Panc1 (cell line): ENCODE results near the gene CLEC2B.

Experiments used
- CTCF ChIP-seq: fragments of 450-650 bp; IDR thresholded peaks from 2 replicates; pipeline ENCODE4 v1.5.1; 2017; ENCODE audit warnings: mild to moderate bottlenecking
- POLR2AphosphoS5 ChIP-seq: IDR thresholded peaks from 2 replicates; pipeline ENCODE4 v1.6.1; 2012; ENCODE audit warnings: mild to moderate bottlenecking, low read depth, low read length, moderate library complexity
- REST ChIP-seq, 2 experiments: IDR thresholded peaks; 2 replicates each; pipeline ENCODE4 v1.6.1; 2011 to 2012; ENCODE audit warnings: low read depth in 2 of 2, control low read depth in 1 of 2, low read length in 1 of 2, mild to moderate bottlenecking in 1 of 2, moderate library complexity in 1 of 2; ENCODE audit not compliant: insufficient read depth in 1 of 2
- SIN3A ChIP-seq: IDR thresholded peaks from 2 replicates; pipeline ENCODE4 v1.6.1; 2012; ENCODE audit warnings: low read depth, mild to moderate bottlenecking, low read length, moderate library complexity, borderline replicate concordance; ENCODE audit not compliant: insufficient read depth
- TCF7L2 ChIP-seq: IDR thresholded peaks from 2 replicates; pipeline ENCODE4 v1.6.1; 2011; ENCODE audit warnings: mild to moderate bottlenecking, low read depth, low read length, inconsistent platforms

GRCh38 chr12:9872742-9873141 is 3.6 kb upstream of the CLEC2B start:
- no peak for TF ChIP-seq REST (IDR thresholded peaks at IDR 0.05; ENCODE audit: insufficient read depth in 1 of 2, low read depth in 2 of 2, low read length in 1 of 2)
- TF ChIP-seq CTCF = no peak
- no peak for TF ChIP-seq POLR2AphosphoS5
- no peak for TF ChIP-seq SIN3A
- TF ChIP-seq TCF7L2 = no peak
